ENCODE data around the gene ARFRP1. TPM values are rescaled to one million over a fixed set of nuclear protein-coding genes. Genes with fewer than 3 reads are reported as not detected.

The ARFRP1 gene
- total and polyA plus RNA-seq, 2 of the 13 experiments (the other 11 are each of a cell fraction or from before 2014, with no cell fraction given) = 32.0 to 51.1 TPM

- TF ChIP-seq PLSCR1 (CRISPR knock-in tag; IDR thresholded peaks at IDR 0.05; ENCODE audit: borderline replicate concordance) (no peak), GATAD1 (CRISPR knock-in tag; IDR thresholded peaks at IDR 0.05) (no peak), RXRA (CRISPR knock-in tag; IDR thresholded peaks at IDR 0.05) (no peak), ZNF280B (CRISPR knock-in tag; IDR thresholded peaks at IDR 0.05; ENCODE audit: borderline replicate concordance) (peak; percentile 5; the same call in 1 of the 2 replicates), ZNF556 (CRISPR knock-in tag; IDR thresholded peaks at IDR 0.05; ENCODE audit: borderline replicate concordance) (no peak), PREB (CRISPR knock-in tag; IDR thresholded peaks at IDR 0.05) (no peak), ZFP82 (CRISPR knock-in tag; IDR thresholded peaks at IDR 0.05; ENCODE audit: borderline replicate concordance) (no peak), ATF3 (CRISPR knock-in tag; IDR thresholded peaks at IDR 0.05) (no peak), ZFP91 (CRISPR knock-in tag; IDR thresholded peaks at IDR 0.05; ENCODE audit: borderline replicate concordance) (peak; percentile 55; the same call in 1 of the 2 replicates), HNRNPL (IDR thresholded peaks at IDR 0.05; ENCODE audit: low read depth, low read length) (peak; percentile 16; the same call in 1 of the 2 replicates), MEF2D (CRISPR knock-in tag; IDR thresholded peaks at IDR 0.05) (no peak), NR2F2 (IDR thresholded peaks at IDR 0.05; ENCODE audit: borderline replicate concordance, low read depth) (no peak), ZNF512 (CRISPR knock-in tag; IDR thresholded peaks at IDR 0.05) (no peak), CEBPZ (IDR thresholded peaks at IDR 0.05; ENCODE audit: low read length) (no peak), ZNF232 (CRISPR knock-in tag; IDR thresholded peaks at IDR 0.05; ENCODE audit: borderline replicate concordance) (no peak), ZNF672 (CRISPR knock-in tag; IDR thresholded peaks at IDR 0.05) (0 out of 2 replicates have a peak, but pooled peaks have one; percentile 5), ZNF660 (CRISPR knock-in tag; IDR thresholded peaks at IDR 0.05; ENCODE audit: borderline replicate concordance, low read depth) (no peak), ZNF780A (CRISPR knock-in tag; IDR thresholded peaks at IDR 0.05) (0 out of 2 replicates have a peak, but pooled peaks have one; percentile 2), PAF1 (CRISPR knock-in tag; IDR thresholded peaks at IDR 0.05) (no peak)
Measured at GRCh38 chr20:63733117-63733516, 25.3 kb upstream of the ARFRP1 start (continued).
